Upper lobe of left lung (tissue), 4 donors: ENCODE measurements around the gene IBA57.

Source experiments
- CTCF ChIP-seq, 6 experiments: fragments of 450-650 bp in 4 of 6; fragments of 200-600 bp in 2 of 6; sonication (generic) in 2 of 6; IDR thresholded peaks; one replicate each; pipeline ENCODE4 v1.5.1; 2016 to 2019; ENCODE audit warnings: antibody characterized with exemption in 6 of 6
- POLR2AphosphoS5 ChIP-seq, 2 donors: sonication (generic); formaldehyde crosslinking; IDR thresholded peaks; one replicate each; pipeline ENCODE4 v1.5.1; 2017; ENCODE audit warnings: antibody characterized with exemption in 2 of 2

- no peak for TF ChIP-seq POLR2AphosphoS5 (IDR thresholded peaks at IDR 0.05)
- no peak for TF ChIP-seq CTCF (IDR thresholded peaks at IDR 0.05)
Measured at GRCh38 chr1:228117335-228117734, 48.3 kb upstream of the IBA57 start.
